ENCODE measurements around the gene SMURF2. TPM values are rescaled to one million over a fixed set of nuclear protein-coding genes. Genes with fewer than 3 reads are reported as not detected.

The SMURF2 gene
- total and polyA plus RNA-seq, 9 of the 15 experiments (the other 6 are each of a cell fraction or from before 2014, with no cell fraction given) = 3.8 to 22.0 (median 14.8) TPM

DNA sequence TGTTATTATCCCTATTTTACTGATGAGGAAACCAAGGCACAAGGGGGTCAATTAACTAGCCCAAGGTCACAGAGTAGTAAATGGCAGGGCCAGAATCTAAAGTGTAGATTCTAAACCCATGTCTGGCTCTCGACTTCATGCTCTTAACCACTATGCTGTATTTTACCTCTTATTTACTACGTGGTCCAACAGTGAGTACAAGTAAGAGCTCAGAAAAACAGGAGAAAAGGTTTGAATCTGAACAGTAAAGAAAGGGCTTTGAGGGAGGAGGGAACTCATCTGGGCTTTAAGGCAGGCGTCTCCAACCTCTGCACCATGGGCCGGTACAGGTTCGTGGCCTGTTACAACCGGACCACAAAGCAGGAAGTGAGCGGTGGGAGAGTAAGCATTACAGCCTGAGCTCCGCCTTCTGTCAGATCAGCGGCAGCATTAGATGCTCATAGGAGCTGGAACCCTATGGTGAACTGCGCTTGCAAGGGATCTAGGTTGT lies 62.9 kb downstream of the SMURF2 start:
- ATAC-seq = peak; percentile 98
- no peaks in the 10 kb centered on the region for H3K9me3 ChIP-seq (replicated peaks; ENCODE audit: control insufficient read depth, insufficient read depth, low read depth, low read length)
- in situ Hi-C loops (cut with MboI) (no loop called here), intact Hi-C loops (cut with micrococcal nuclease) (loop anchor here (5.0 kb wide), 1 partner anchor 92 kb away; the partner anchor contains the start of genes CEP95 and DDX5)
- H3K4me2 ChIP-seq (ENCODE audit: insufficient read depth, low read length) = peak overlapping the region; percentile 80
- peak; percentile 96 for FAIRE-seq
- BruUV-seq (replicated peaks) = no TSS peak
- ChIA-PET POLR2A (interaction anchor here (0.6 to 2.3 kb wide), 5 partner anchors 32 to 278 kb away, joined by 3 to 22 read pairs (median 3); partner anchors contain the start of genes CEP95, DDX5 and POLG2), CTCF (ENCODE audit: low intra/inter-chr PET ratio) (no interaction called here)
- H3K36me3 ChIP-seq (ENCODE audit: control insufficient read depth, insufficient read depth, low read length) = no peaks in the 10 kb centered on the region; the same call in 2 of the 3 replicates
- DNase-seq (ENCODE audit: extremely low read depth in 1 of 4, low spot score in 3 of 4) = peak; percentile 30 to 88 (median 54)
- H3K9me1 ChIP-seq (ENCODE audit: control insufficient read depth, insufficient read depth, low read length) = no peaks in the 10 kb centered on the region
- H3K4me1 ChIP-seq (replicated peaks in 1 of 2; ENCODE audit: control insufficient read depth in 2 of 2, insufficient read depth in 2 of 2, low read length in 2 of 2) = peaks cover 5 to 9% of the 10 kb centered on the region in 2 experiments; a peak in 4 of 5 replicates
- H3K27me3 ChIP-seq (ENCODE audit: control insufficient read depth in 2 of 2, insufficient read depth in 2 of 2, low read length in 2 of 2) = no peaks in the 10 kb centered on the region
- peak overlapping the region; percentile 77 to 79; a peak in 3 of 4 replicates for H3K9ac ChIP-seq (ENCODE audit: insufficient read depth in 1 of 2, low read depth in 2 of 2, low read length in 2 of 2)
- peak overlapping the region; percentile 84 for H3K27ac ChIP-seq (ENCODE audit: extremely low read depth, low read depth, low read length)
- H4K20me1 ChIP-seq (replicated peaks; ENCODE audit: control insufficient read depth, insufficient read depth, low read length) = no peaks in the 10 kb centered on the region
- H3K79me2 ChIP-seq (ENCODE audit: control insufficient read depth, insufficient read depth, low read length) = peaks cover 3% of the 10 kb centered on the region
- H2AFZ ChIP-seq (ENCODE audit: low read depth, low read length) = peak overlapping the region; percentile 90
- under 1% methylated on average over 10 of the region's 10 CpGs for WGBS (ENCODE audit: insufficient coverage, low coverage, missing lambda C conversion rate)
- H3K4me3 ChIP-seq = peak overlapping the region; percentile 29
- TF ChIP-seq CBFA2T2 (conservative IDR thresholded peaks at IDR 0.05) = no peak
- no peak for TF ChIP-seq NFE2 (IDR thresholded peaks at IDR 0.05; ENCODE audit: low read depth)
- TF ChIP-seq RNF2 (IDR thresholded peaks at IDR 0.05) = no peak
- no peak for TF ChIP-seq ZNF717 (CRISPR knock-in tag; IDR thresholded peaks at IDR 0.05)
- TF ChIP-seq, protein P1, sequence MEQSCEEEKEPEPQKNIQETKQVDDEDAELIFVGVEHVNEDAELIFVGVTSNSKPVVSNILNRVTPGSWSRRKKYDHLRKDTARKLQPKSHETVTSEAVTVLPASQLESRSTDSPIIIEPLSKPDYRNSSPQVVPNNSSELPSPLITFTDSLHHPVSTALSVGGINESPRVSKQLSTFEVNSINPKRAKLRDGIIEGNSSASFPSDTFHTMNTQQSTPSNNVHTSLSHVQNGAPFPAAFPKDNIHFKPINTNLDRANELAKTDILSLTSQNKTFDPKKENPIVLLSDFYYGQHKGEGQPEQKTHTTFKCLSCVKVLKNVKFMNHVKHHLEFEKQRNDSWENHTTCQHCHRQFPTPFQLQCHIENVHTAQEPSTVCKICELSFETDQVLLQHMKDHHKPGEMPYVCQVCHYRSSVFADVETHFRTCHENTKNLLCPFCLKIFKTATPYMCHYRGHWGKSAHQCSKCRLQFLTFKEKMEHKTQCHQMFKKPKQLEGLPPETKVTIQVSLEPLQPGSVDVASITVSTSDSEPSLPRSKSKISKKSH (CRISPR knock-in tag; IDR thresholded peaks at IDR 0.05) = no peak
- TF ChIP-seq, protein P2, sequence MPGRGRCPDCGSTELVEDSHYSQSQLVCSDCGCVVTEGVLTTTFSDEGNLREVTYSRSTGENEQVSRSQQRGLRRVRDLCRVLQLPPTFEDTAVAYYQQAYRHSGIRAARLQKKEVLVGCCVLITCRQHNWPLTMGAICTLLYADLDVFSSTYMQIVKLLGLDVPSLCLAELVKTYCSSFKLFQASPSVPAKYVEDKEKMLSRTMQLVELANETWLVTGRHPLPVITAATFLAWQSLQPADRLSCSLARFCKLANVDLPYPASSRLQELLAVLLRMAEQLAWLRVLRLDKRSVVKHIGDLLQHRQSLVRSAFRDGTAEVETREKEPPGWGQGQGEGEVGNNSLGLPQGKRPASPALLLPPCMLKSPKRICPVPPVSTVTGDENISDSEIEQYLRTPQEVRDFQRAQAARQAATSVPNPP (IDR thresholded peaks at IDR 0.05; ENCODE audit: borderline replicate concordance, insufficient read depth, insufficient read length) = no peak
- 0 out of 2 replicates have a peak, but pooled peaks have one; percentile 36 for TF ChIP-seq ZNF766 (CRISPR knock-in tag; conservative IDR thresholded peaks at IDR 0.05)
- TF ChIP-seq BACH1 (tag; IDR thresholded peaks at IDR 0.05) = 0 out of 2 replicates have a peak, but pooled peaks have one; percentile 45
- peak; percentile 13; the same call in 1 of the 2 replicates for TF ChIP-seq CC2D1A (IDR thresholded peaks at IDR 0.05)
- TF ChIP-seq TAF15 (IDR thresholded peaks at IDR 0.05; ENCODE audit: low read depth, low read length) = no peak
- TF ChIP-seq GATAD2A (IDR thresholded peaks at IDR 0.05) = no peak
- TF ChIP-seq PHTF2 (CRISPR knock-in tag; IDR thresholded peaks at IDR 0.05) = no peak
- no peak for TF ChIP-seq HCFC1 (IDR thresholded peaks at IDR 0.05; ENCODE audit: low read depth, low read length)
- no peak for TF ChIP-seq IRF2 (CRISPR knock-in tag; IDR thresholded peaks at IDR 0.05)
- no peak for TF ChIP-seq FOXJ3 (CRISPR knock-in tag; IDR thresholded peaks at IDR 0.05)
- TF ChIP-seq, protein P3, sequence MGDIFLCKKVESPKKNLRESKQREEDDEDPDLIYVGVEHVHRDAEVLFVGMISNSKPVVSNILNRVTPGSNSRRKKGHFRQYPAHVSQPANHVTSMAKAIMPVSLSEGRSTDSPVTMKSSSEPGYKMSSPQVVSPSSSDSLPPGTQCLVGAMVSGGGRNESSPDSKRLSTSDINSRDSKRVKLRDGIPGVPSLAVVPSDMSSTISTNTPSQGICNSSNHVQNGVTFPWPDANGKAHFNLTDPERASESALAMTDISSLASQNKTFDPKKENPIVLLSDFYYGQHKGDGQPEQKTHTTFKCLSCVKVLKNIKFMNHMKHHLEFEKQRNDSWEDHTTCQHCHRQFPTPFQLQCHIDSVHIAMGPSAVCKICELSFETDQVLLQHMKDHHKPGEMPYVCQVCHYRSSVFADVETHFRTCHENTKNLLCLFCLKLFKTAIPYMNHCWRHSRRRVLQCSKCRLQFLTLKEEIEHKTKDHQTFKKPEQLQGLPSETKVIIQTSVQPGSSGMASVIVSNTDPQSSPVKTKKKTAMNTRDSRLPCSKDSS (IDR thresholded peaks at IDR 0.05; ENCODE audit: low read depth, partially characterized antibody) = no peak
- TF ChIP-seq NELFE (IDR thresholded peaks at IDR 0.05; ENCODE audit: insufficient read depth, insufficient read length) = no peak
- no peak for TF ChIP-seq ZEB2 (IDR thresholded peaks at IDR 0.05)
- no peak for TF ChIP-seq HBP1 (CRISPR knock-in tag; IDR thresholded peaks at IDR 0.05)
- TF ChIP-seq MTA3 (IDR thresholded peaks at IDR 0.05; ENCODE audit: borderline replicate concordance) = peak; percentile 44

Data from K562 (cell line).